ENCODE data around the gene FANCC. TPM values are rescaled to one million over a fixed set of nuclear protein-coding genes. Genes with fewer than 3 reads are reported as not detected.

The FANCC gene
- total and polyA plus RNA-seq, 12 donors = 1.9 to 6.1 (median 3.3) TPM

DNA sequence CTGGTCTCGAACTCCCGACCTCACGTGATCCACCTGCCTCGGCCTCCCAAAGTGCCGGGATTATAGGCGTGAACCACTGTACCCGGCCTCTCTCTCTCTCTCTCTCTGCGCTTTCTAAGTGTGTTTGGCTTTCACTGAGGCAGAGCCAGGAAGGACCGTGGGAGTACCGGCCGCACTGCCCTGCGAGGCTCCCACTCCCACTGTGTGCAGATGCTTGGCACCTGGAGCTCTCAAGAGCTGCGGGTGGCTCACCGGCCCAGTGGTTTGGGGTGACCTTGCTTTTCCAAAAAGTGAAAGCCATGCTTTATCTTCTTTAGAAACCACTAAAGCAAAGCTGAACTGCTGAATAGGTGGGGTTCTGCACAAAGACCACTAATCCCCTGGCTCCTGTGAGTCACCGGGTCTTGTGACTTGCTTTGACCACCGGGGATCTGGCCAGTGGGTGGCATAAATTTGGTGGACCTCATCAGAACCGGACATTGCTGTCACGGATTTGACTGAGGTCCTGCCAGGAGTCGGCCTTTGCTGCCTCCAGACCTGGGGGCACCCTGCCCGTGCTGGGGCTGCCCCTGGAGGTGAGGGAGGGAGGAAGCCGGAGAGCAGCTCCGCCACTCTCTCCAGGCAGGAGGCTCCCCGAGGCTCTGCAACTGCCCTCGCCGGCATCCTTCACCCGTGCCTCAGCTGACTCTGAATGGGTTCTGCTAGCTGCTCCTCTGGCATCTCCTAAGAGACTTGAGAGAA lies 228.9 kb downstream of the FANCC start:
- Histone ChIP-seq H3K9me3 (replicated peaks in 1 of 3) (no peaks in the 10 kb centered on the region), H3K4me3 (no peak overlapping the region), H3K36me3 (replicated peaks in 1 of 2) (peaks cover 0 to 34% of the 10 kb centered on the region in 2 donors), H3K4me1 (replicated peaks in 1 of 2) (peaks cover 9 to 34% of the 10 kb centered on the region in 2 donors), H3K27ac (peak overlapping the region in 2 of 5 donors; percentile 59 to 63), H3K27me3 (no peaks in the 10 kb centered on the region)
- TF ChIP-seq POLR2A (IDR thresholded peaks at IDR 0.05) = no peak
- TF ChIP-seq, protein P1, sequence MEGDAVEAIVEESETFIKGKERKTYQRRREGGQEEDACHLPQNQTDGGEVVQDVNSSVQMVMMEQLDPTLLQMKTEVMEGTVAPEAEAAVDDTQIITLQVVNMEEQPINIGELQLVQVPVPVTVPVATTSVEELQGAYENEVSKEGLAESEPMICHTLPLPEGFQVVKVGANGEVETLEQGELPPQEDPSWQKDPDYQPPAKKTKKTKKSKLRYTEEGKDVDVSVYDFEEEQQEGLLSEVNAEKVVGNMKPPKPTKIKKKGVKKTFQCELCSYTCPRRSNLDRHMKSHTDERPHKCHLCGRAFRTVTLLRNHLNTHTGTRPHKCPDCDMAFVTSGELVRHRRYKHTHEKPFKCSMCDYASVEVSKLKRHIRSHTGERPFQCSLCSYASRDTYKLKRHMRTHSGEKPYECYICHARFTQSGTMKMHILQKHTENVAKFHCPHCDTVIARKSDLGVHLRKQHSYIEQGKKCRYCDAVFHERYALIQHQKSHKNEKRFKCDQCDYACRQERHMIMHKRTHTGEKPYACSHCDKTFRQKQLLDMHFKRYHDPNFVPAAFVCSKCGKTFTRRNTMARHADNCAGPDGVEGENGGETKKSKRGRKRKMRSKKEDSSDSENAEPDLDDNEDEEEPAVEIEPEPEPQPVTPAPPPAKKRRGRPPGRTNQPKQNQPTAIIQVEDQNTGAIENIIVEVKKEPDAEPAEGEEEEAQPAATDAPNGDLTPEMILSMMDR (IDR thresholded peaks at IDR 0.05) = no peak
- intact Hi-C loops (cut with DNase I) = loop anchor here in 1 of 2 donors (10.0 kb wide), 1 partner anchor 54 kb away; no protein-coding TSS in a partner anchor
- DNase-seq = peak in 1 of 7 donors; percentile 2
- 86 to 90% (median 89%) methylated on average over 16 to 26 of the region's 26 CpGs for WGBS, 4 donors

DNA sequence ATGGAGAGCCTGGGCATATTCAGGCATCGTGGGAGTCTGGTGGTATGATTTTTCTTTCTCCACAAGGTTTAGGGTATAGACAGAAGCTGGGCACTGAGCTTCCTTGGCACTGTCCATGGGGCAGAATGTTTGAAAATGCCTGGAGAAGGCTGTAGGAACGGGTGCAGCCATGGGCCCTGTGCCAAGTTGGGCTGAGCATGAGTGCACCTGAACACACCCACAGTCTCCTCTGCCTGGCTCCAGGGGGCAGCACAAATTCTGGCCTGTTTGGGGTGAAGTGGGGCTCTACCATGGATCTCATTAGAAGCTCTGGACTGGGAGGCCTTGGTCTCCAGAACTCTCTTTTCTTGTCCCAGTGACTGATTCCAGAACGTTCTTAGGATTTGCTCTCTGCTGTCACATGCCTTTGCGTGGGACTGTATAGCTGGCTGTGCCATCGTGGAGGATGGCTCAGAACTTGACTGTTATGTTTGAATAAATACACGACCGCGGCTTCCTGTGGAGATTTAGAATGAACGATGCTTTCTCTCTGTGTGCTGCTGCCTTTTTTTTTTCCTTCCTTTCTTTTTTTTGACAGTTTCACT lies 229.8 kb downstream of the FANCC start:
- Histone ChIP-seq H3K27ac (no peak overlapping the region), H3K4me1 (replicated peaks in 1 of 2) (peaks cover 9 to 34% of the 10 kb centered on the region in 2 donors), H3K4me3 (no peak overlapping the region), H3K9me3 (replicated peaks in 1 of 3) (no peaks in the 10 kb centered on the region), H3K36me3 (replicated peaks in 1 of 2) (peaks cover 0 to 43% of the 10 kb centered on the region in 2 donors), H3K27me3 (no peaks in the 10 kb centered on the region)
- DNase-seq = no peak
- TF ChIP-seq POLR2A (IDR thresholded peaks at IDR 0.05) = no peak
- TF ChIP-seq, protein P1 (IDR thresholded peaks at IDR 0.05) = no peak
- 78 to 88% (median 81%) methylated on average over 9 of the region's 9 CpGs for WGBS, 4 donors
- intact Hi-C loops (cut with DNase I) = loop anchor here in 1 of 2 donors (10.0 kb wide), 1 partner anchor 53 kb away; no protein-coding TSS in a partner anchor

DNA sequence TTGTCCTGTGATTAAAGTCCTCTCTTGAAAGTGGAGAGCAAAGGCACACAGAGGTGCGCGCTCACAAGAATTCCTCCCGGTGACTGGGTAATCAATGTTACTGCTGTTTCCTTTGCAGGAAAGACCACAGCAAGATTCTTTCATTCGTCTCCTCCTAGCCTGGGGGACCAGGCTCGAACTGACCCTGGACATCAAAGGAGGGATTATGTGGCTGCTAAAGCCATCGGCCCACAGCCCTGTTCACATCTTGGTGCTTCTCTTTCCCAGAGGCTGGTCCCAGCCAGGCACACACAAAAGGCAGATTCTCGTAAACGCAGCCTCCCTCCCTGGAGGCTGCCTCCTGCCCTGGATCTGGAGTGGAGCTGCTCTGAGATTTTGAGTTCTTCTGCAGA lies 230.9 kb downstream of the FANCC start:
- no peak for TF ChIP-seq POLR2A (IDR thresholded peaks at IDR 0.05)
- TF ChIP-seq, protein P1 (IDR thresholded peaks at IDR 0.05) = no peak
- H3K4me1 ChIP-seq (replicated peaks in 1 of 2) = peaks cover 9 to 23% of the 10 kb centered on the region in 2 donors
- H3K36me3 ChIP-seq (replicated peaks in 1 of 2) = peaks cover 0 to 54% of the 10 kb centered on the region in 2 donors
- H3K27me3 ChIP-seq = no peaks in the 10 kb centered on the region
- H3K27ac ChIP-seq = no peak overlapping the region
- no peaks in the 10 kb centered on the region for H3K9me3 ChIP-seq (replicated peaks in 1 of 3)
- no peak overlapping the region for H3K4me3 ChIP-seq
- intact Hi-C loops (cut with DNase I) = loop anchor here in 1 of 2 donors (10.0 kb wide), 1 partner anchor 52 kb away; no protein-coding TSS in a partner anchor
- 85 to 92% (median 89%) methylated on average over 8 of the region's 8 CpGs for WGBS, 4 donors
- no peak for DNase-seq

DNA sequence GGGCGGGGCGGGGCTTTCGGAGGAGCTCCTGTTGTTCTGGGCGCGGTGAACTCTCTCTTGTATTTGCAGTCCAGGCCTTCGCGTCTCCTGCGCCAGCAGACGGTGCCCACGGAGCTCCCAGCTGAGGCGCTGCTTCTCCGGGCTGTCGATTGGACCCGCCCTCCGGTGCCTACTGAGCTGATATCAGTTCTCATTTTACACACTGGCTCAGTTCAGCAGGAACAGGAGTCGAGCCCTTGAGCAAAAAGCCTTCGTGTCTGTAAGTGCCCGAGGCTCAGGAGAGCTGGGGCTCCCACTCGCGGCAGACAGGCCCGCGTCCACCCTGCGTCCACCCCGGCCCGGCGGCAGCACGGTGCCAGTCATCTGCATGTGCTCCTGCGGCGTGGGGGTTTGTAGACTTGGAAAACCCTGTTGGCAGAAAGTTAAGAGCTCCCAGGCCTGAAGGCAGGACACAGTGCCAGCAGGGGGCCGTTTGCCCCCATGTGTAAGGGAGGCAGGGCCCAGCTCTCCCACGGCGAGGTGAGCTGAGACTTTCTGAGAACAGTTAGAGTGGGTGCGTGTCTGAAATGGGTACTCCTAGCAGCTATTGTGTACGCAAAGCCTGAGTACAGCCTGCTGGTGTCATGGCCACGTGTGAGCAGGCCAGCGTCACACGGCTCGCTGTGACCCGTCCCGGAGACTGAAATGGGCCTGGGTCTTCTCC lies 231.5 kb downstream of the FANCC start:
- 91 to 93% (median 91%) methylated on average over 29 to 40 of the region's 40 CpGs for WGBS, 4 donors
- H3K9me3 ChIP-seq (replicated peaks in 1 of 3) = no peaks in the 10 kb centered on the region
- no peak overlapping the region for H3K27ac ChIP-seq
- H3K4me3 ChIP-seq = no peak overlapping the region
- H3K36me3 ChIP-seq (replicated peaks in 1 of 2) = peaks cover 0 to 60% of the 10 kb centered on the region in 2 donors
- DNase-seq = peak in 1 of 7 donors; percentile 8
- H3K27me3 ChIP-seq = no peaks in the 10 kb centered on the region
- TF ChIP-seq, protein P1 (IDR thresholded peaks at IDR 0.05) = no peak
- no peak for TF ChIP-seq POLR2A (IDR thresholded peaks at IDR 0.05)
- intact Hi-C loops (cut with DNase I) = loop anchor here in 1 of 2 donors (10.0 kb wide), 1 partner anchor 51 kb away; no protein-coding TSS in a partner anchor
- peaks cover 5 to 17% of the 10 kb centered on the region in 2 donors for H3K4me1 ChIP-seq (replicated peaks in 1 of 2)
